Activated CD4-positive, alpha-beta memory T cell treated with anti-CD3 and anti-CD28 coated beads, Interleukin-2, amount 10 ng/mL, durations not matched to agents 7 days and 5 days (primary cell): ENCODE measurements around the gene USP36. TPM values are rescaled to one million over a fixed set of nuclear protein-coding genes. Genes with fewer than 3 reads are reported as not detected.

ENCODE experiments used
- CTCF ChIA-PET: fragments of 350-600 bp; sonication (Branson Sonifier 250); formaldehyde crosslinking; loops from one replicate; lab custom pipeline; 2021; ENCODE audit warnings: antibody characterized with exemption, inconsistent platforms; lab: Charles Lee
- POLR2A ChIA-PET: fragments of 350-600 bp; sonication (Branson Sonifier 250); formaldehyde crosslinking; loops from one replicate; lab custom pipeline; 2021; ENCODE audit warnings: antibody characterized with exemption; lab: Charles Lee
- DNase-seq: peaks from one replicate; pipeline ENCODE4 v3.0.0-alpha.2; 2020
- H3K27ac Mint-ChIP-seq: one replicate; pipeline ENCODE4 v1.8.0; 2021; ENCODE audit warnings: mild to moderate bottlenecking, mixed read lengths
- H3K27me3 Mint-ChIP-seq: one replicate; pipeline ENCODE4 v1.8.0; 2021; ENCODE audit warnings: mixed read lengths
- H3K36me3 Mint-ChIP-seq: one replicate; pipeline ENCODE4 v1.8.0; 2021; ENCODE audit warnings: low read depth, mixed read lengths
- H3K4me1 Mint-ChIP-seq: one replicate; pipeline ENCODE4 v1.8.0; 2021; ENCODE audit warnings: mixed read lengths
- H3K4me3 Mint-ChIP-seq: one replicate; pipeline ENCODE4 v1.8.0; 2021; ENCODE audit warnings: mild to moderate bottlenecking, mixed read lengths
- H3K9me3 Mint-ChIP-seq: one replicate; pipeline ENCODE4 v1.8.0; 2021; ENCODE audit warnings: mixed read lengths
- total RNA-seq, 2 experiments: library from RNA; stranded (reverse); gene quantifications; one replicate each; pipeline ENCODE4 v1.2.3, GENCODE V29; 2021

Gene USP36
- total RNA-seq, 2 experiments from 2014 or later, result 95.4 to 96.8 TPM

DNA sequence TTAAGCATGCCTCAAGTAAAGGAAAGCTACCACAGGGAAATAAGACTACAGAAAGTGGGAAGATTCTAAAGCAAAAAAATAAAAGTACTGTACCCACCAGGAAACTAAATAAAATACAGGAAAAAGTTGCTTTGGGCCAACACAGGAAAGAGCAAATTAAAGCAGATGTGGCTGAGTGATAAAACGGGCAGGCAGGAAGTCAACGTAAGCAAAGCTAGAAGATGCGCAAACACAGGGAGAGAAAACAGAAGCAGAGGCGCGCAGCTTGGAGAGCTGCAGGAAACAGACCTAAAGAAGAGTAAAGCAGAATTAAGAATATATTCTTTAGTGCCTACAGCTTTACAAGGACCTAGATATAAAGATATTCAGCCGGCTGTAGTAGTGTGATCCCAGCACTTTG, 21.7 kb downstream of the USP36 start:
- ChIA-PET CTCF (interaction anchor here (0.6 to 2.3 kb wide), 9 partner anchors 9 to 110 kb away, joined by 3 to 18 read pairs (median 3); no protein-coding TSS in a partner anchor), POLR2A (interaction anchor here (0.8 to 4.9 kb wide), 27 partner anchors 9 to 322 kb away, joined by 3 to 51 read pairs (median 7); partner anchors contain the start of genes CYTH1 and USP36)
- no peaks in the 10 kb centered on the region for H3K27me3 Mint-ChIP-seq
- H3K36me3 Mint-ChIP-seq, result peaks cover 78% of the 10 kb centered on the region
- peak; percentile 75 for DNase-seq
- no peaks in the 10 kb centered on the region for H3K9me3 Mint-ChIP-seq
- H3K4me3 Mint-ChIP-seq, result peak overlapping the region; percentile 65
- H3K27ac Mint-ChIP-seq, result peak overlapping the region; percentile 98
- H3K4me1 Mint-ChIP-seq, result peaks cover 59% of the 10 kb centered on the region

DNA sequence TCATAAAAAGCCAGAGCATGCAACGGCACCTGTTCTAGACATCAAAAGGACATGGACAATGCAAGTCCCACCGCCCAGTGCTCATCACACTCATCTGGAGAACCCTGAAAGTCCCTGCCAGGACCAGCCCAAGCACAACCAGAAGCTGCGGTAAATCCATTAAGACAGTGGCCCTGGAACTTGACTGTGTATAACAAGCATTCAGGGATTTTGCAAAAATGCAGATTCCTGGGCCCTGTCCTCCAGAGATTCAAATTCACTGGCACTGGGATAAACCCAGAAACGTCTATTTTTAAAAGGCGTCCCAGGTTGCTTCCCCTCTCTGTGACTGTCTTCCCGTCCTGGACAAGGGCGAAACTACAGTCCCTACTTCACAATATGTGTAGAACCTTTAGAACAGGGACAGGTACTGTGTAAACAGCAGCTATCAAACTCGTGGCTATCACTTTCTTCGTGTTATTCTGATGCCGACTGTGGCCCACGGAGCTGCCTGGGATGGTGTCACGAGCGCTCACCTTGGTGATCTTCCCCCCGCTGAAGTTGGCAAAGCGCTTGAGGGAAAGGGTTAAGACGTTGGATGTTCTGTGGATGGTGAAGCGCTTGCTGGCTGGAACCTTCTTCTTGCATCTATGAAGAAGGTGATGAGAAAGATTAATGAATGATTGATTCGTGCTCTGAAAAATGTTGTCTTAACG, 22.3 kb downstream of the USP36 start:
- Mint-ChIP-seq H3K4me3 (peak overlapping the region; percentile 65), H3K9me3 (no peaks in the 10 kb centered on the region), H3K36me3 (peaks cover 76% of the 10 kb centered on the region), H3K4me1 (peaks cover 61% of the 10 kb centered on the region), H3K27me3 (no peaks in the 10 kb centered on the region), H3K27ac (peak overlapping the region; percentile 98)
- CTCF ChIA-PET, result interaction anchor here (1.4 to 2.3 kb wide), 2 partner anchors 38 to 109 kb away, joined by 6 to 18 read pairs; no protein-coding TSS in a partner anchor
- POLR2A ChIA-PET, result interaction anchor here (0.8 to 4.9 kb wide), 25 partner anchors 9 to 283 kb away, joined by 3 to 51 read pairs (median 7); partner anchors contain the start of genes CYTH1 and USP36
- DNase-seq, result no peak

DNA sequence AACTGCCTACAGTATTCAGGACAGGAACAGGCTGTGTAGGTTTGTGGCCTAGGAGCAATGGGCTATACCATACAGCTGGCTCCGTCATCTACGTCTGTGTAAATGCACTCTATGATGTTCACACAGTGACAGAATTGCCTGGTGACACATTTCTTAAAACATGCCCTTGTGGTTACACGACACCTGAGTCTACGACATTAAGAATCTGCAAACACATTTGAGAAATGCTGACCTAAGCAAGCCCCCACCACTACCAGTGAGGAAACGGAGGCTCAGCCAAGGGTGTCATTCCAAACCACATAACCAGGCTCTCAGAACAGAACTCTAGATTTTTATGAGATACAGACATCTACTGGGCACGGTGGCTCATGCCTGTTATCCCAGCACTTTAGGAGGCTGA, 23.5 kb downstream of the USP36 start:
- ChIA-PET CTCF (interaction anchor here (0.6 to 1.0 kb wide), 2 partner anchors 35 to 37 kb away, joined by 3 read pairs; no protein-coding TSS in a partner anchor), POLR2A (interaction anchor here (0.7 to 4.9 kb wide), 12 partner anchors 10 to 108 kb away, joined by 3 to 37 read pairs (median 8); partner anchors contain the start of genes CYTH1 and USP36)
- DNase-seq, result peak; percentile 88
- peaks cover 75% of the 10 kb centered on the region for H3K36me3 Mint-ChIP-seq
- H3K27ac Mint-ChIP-seq, result peak overlapping the region; percentile 98
- H3K4me1 Mint-ChIP-seq, result peaks cover 63% of the 10 kb centered on the region
- no peaks in the 10 kb centered on the region for H3K27me3 Mint-ChIP-seq
- no peaks in the 10 kb centered on the region for H3K9me3 Mint-ChIP-seq
- peak overlapping the region; percentile 5 for H3K4me3 Mint-ChIP-seq

GRCh38 chr17:78815696-78816095, 24.9 kb downstream of the USP36 start:
- no peak for DNase-seq
- peaks cover 60% of the 10 kb centered on the region for H3K4me1 Mint-ChIP-seq
- no peak overlapping the region for H3K4me3 Mint-ChIP-seq
- ChIA-PET POLR2A (no interaction called here), CTCF (interaction anchor here (0.7 kb wide), 1 partner anchor 107 kb away, joined by 4 read pairs; no protein-coding TSS in a partner anchor)
- no peaks in the 10 kb centered on the region for H3K9me3 Mint-ChIP-seq
- peak overlapping the region; percentile 68 for H3K27ac Mint-ChIP-seq
- peaks cover 72% of the 10 kb centered on the region for H3K36me3 Mint-ChIP-seq
- no peaks in the 10 kb centered on the region for H3K27me3 Mint-ChIP-seq

GRCh38 chr17:78812855-78813254, 27.8 kb downstream of the USP36 start:
- Mint-ChIP-seq H3K9me3 (no peaks in the 10 kb centered on the region), H3K27me3 (no peaks in the 10 kb centered on the region), H3K27ac (peak overlapping the region; percentile 55), H3K36me3 (peaks cover 74% of the 10 kb centered on the region), H3K4me1 (peaks cover 40% of the 10 kb centered on the region), H3K4me3 (no peak overlapping the region)
- no peak for DNase-seq
- POLR2A ChIA-PET, result no interaction called here
- CTCF ChIA-PET, result interaction anchor here (0.6 kb wide), 1 partner anchor 128 kb away, joined by 4 read pairs; no protein-coding TSS in a partner anchor

DNA sequence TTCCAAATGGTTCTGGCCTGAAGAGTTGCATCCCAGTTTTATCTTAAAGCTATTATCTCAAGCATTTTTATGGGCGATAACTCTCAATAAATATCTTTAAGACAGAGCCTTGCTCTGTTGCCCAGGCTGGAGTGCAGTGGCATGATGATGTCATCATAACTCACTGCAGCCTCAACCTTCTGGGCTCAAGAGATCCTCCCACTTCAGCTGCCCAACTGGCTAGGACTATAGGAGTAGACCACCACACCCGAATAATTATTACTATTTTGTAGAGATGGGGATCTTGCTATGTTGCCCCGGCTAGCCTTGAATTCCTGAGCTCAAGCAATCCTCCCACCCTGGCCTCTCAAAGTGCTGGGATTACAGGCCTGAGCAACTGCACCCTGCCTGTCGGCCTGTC, 32.5 kb downstream of the USP36 start:
- DNase-seq, result no peak
- Mint-ChIP-seq H3K27me3 (no peaks in the 10 kb centered on the region), H3K27ac (peak overlapping the region; percentile 36), H3K9me3 (no peaks in the 10 kb centered on the region), H3K4me1 (peaks cover 55% of the 10 kb centered on the region), H3K4me3 (no peak overlapping the region), H3K36me3 (peaks cover 80% of the 10 kb centered on the region)
- ChIA-PET CTCF (interaction anchor here (1.2 kb wide), 1 partner anchor 27 kb away, joined by 4 read pairs; no protein-coding TSS in a partner anchor), POLR2A (interaction anchor here (1.2 to 5.4 kb wide), 3 partner anchors 12 to 83 kb away, joined by 3 to 51 read pairs (median 6); no protein-coding TSS in a partner anchor)

DNA sequence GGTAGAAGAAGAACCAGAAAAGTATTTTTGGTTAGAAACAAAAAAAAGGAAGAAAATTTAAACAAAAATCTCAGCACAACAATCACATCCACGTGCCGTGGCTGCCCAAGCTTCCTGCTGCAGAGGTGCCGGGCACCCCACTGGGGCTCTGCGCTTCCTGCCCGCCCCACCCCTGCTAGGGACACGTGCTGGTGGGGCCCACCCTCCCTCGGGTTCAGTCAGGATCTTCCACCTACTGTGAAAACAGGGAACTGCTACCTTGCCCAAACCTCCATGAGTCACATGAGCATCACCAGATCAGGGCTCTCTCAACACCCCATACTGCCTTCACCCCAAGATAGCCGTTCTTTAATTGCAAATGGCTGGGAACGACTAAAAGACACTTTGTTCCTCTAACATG, 34.2 kb downstream of the USP36 start:
- Mint-ChIP-seq H3K9me3 (no peaks in the 10 kb centered on the region), H3K4me1 (peaks cover 63% of the 10 kb centered on the region), H3K4me3 (no peak overlapping the region), H3K27me3 (no peaks in the 10 kb centered on the region), H3K27ac (peak overlapping the region; percentile 95), H3K36me3 (peaks cover 78% of the 10 kb centered on the region)
- ChIA-PET POLR2A (interaction anchor here (0.8 to 5.4 kb wide), 5 partner anchors 14 to 97 kb away, joined by 4 to 51 read pairs (median 5); partner anchors contain the start of gene USP36), CTCF (no interaction called here)
- DNase-seq, result no peak

GRCh38 chr17:78805301-78805700, 35.3 kb downstream of the USP36 start:
- H3K36me3 Mint-ChIP-seq, result peaks cover 76% of the 10 kb centered on the region
- H3K4me3 Mint-ChIP-seq, result peak overlapping the region; percentile 14
- H3K27ac Mint-ChIP-seq, result peak overlapping the region; percentile 95
- ChIA-PET POLR2A (interaction anchor here (0.7 to 5.4 kb wide), 18 partner anchors 9 to 97 kb away, joined by 3 to 51 read pairs (median 5); partner anchors contain the start of gene USP36), CTCF (interaction anchor here (0.8 to 2.5 kb wide), 4 partner anchors 14 to 96 kb away, joined by 3 to 10 read pairs (median 4); no protein-coding TSS in a partner anchor)
- H3K4me1 Mint-ChIP-seq, result peaks cover 64% of the 10 kb centered on the region
- no peaks in the 10 kb centered on the region for H3K9me3 Mint-ChIP-seq
- no peaks in the 10 kb centered on the region for H3K27me3 Mint-ChIP-seq
- peak; percentile 90 for DNase-seq

DNA sequence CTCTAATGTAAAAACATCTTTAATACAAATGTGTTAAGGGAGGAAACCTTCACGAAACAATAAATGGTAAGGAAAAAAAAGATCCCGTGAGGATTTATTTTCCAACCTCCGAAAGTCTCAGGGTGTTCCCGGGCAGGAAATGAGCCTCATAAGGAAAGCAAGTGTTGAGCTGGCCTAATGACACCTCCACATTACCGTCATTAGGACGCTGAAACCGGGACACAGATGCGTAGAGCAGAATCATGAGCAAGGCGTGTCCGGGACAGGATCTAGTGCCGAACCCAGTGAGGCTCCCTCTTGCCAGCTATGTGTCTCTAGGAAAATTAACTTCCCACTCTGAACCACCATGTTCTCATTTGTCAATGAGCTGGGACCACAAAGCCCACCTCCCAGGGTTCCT, 35.8 kb downstream of the USP36 start:
- ChIA-PET POLR2A (interaction anchor here (0.7 to 5.4 kb wide), 16 partner anchors 9 to 96 kb away, joined by 3 to 51 read pairs (median 5); partner anchors contain the start of gene USP36), CTCF (interaction anchor here (0.7 to 2.5 kb wide), 7 partner anchors 15 to 1552 kb away, joined by 3 to 10 read pairs (median 3); no protein-coding TSS in a partner anchor)
- Mint-ChIP-seq H3K27ac (peak overlapping the region; percentile 95), H3K4me3 (peak overlapping the region; percentile 14), H3K27me3 (no peaks in the 10 kb centered on the region), H3K36me3 (peaks cover 76% of the 10 kb centered on the region), H3K4me1 (peaks cover 70% of the 10 kb centered on the region), H3K9me3 (no peaks in the 10 kb centered on the region)
- peak; percentile 55 for DNase-seq

GRCh38 chr17:78803186-78803845, 37.3 kb downstream of the USP36 start:
- Mint-ChIP-seq H3K27ac (peak overlapping the region; percentile 84), H3K4me1 (peaks cover 81% of the 10 kb centered on the region), H3K27me3 (no peaks in the 10 kb centered on the region), H3K36me3 (peaks cover 79% of the 10 kb centered on the region), H3K9me3 (no peaks in the 10 kb centered on the region), H3K4me3 (peak overlapping the region; percentile 83)
- DNase-seq, result no peak
- POLR2A ChIA-PET, result interaction anchor here (0.9 to 5.4 kb wide), 10 partner anchors 13 to 67 kb away, joined by 3 to 51 read pairs (median 7); partner anchors contain the start of gene USP36
- CTCF ChIA-PET, result interaction anchor here (2.5 kb wide), 1 partner anchor 94 kb away, joined by 10 read pairs; no protein-coding TSS in a partner anchor

DNA sequence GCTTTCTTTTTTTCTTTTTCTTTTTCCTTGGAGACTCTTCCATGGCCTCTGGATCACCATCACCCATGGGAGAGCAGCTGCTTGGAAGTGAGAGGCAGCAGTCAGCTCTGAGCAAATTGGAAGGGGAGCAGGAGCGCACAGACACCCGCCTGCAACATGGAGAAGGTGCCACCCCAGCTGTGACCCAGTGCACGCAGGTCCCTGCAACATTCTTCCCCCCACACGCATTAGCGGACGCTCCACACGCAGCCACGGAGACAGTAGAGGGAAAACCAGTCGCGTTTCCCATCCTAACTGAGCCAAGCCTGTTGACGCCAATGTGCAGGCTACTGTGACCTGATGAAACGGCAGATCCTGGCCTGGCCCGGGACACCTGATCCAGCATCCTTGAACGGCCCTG, 38.2 kb downstream of the USP36 start:
- no peaks in the 10 kb centered on the region for H3K27me3 Mint-ChIP-seq
- no peaks in the 10 kb centered on the region for H3K9me3 Mint-ChIP-seq
- H3K36me3 Mint-ChIP-seq, result peaks cover 81% of the 10 kb centered on the region
- ChIA-PET CTCF (no interaction called here), POLR2A (interaction anchor here (1.2 to 4.6 kb wide), 3 partner anchors 15 to 66 kb away, joined by 3 to 20 read pairs (median 4); partner anchors contain the start of gene USP36)
- peak overlapping the region; percentile 83 for H3K4me3 Mint-ChIP-seq
- peak overlapping the region; percentile 84 for H3K27ac Mint-ChIP-seq
- peaks cover 83% of the 10 kb centered on the region for H3K4me1 Mint-ChIP-seq
- DNase-seq, result no peak

- CTCF ChIA-PET, result no interaction called here
- Mint-ChIP-seq H3K27ac (no peak overlapping the region), H3K4me3 (peak overlapping the region; percentile 83), H3K36me3 (peaks cover 81% of the 10 kb centered on the region), H3K4me1 (peaks cover 80% of the 10 kb centered on the region), H3K27me3 (no peaks in the 10 kb centered on the region), H3K9me3 (no peaks in the 10 kb centered on the region)
- DNase-seq, result no peak
- POLR2A ChIA-PET, result interaction anchor here (0.9 to 4.6 kb wide), 4 partner anchors 12 to 39 kb away, joined by 3 to 20 read pairs (median 4); partner anchors contain the start of gene USP36
These were observed 38.6 kb downstream of the USP36 start for GRCh38 chr17:78802008-78802407.
